SK-N-SH treated with all-trans-retinoic acid at 6 μM for 48 hours (cell line): ENCODE measurements around the gene ZNF581.
A peak's percentile ranks its signal among the peaks of the same experiment; 100 is the strongest.

ENCODE experiments used
- ATAC-seq: fragments of 200-7000 bp; cut with Tn5 transposase; 3 replicates; pipeline ENCODE4 v1.9.1; 2020; ENCODE audit warnings: mild to moderate bottlenecking, moderate library complexity
- ARNTL ChIP-seq: fragments of 450-650 bp; formaldehyde crosslinking; IDR thresholded peaks from 2 replicates; pipeline ENCODE4 v1.5.0; 2020; ENCODE audit warnings: low read depth, mild to moderate bottlenecking, moderate library complexity, borderline replicate concordance
- BACH2 ChIP-seq: fragments of 250-450 bp; sonication (Bioruptor Pico); IDR thresholded peaks from 2 replicates; pipeline ENCODE4 v1.9.0; 2021; ENCODE audit warnings: mild to moderate bottlenecking, borderline replicate concordance
- CSDC2 ChIP-seq: fragments of 250-450 bp; sonication (Bioruptor Pico); IDR thresholded peaks from 2 replicates; pipeline ENCODE4 v1.5.0; 2020; ENCODE audit warnings: mild to moderate bottlenecking, moderate library complexity
- CSRNP3 ChIP-seq: fragments of 250-450 bp; sonication (Bioruptor Pico); IDR thresholded peaks from 2 replicates; pipeline ENCODE4 v1.5.1; 2021; ENCODE audit warnings: mild to moderate bottlenecking, moderate library complexity
- ESRRG ChIP-seq: fragments of 250-450 bp; sonication (Bioruptor Pico); IDR thresholded peaks from 2 replicates; pipeline ENCODE4 v1.6.1; 2021; ENCODE audit warnings: mild to moderate bottlenecking
- ISL1 ChIP-seq: fragments of 250-450 bp; sonication (Bioruptor Pico); IDR thresholded peaks from 2 replicates; pipeline ENCODE4 v2.1.2; 2022; ENCODE audit warnings: mild to moderate bottlenecking, moderate library complexity
- OSR1 ChIP-seq: fragments of 250-450 bp; sonication (Bioruptor Pico); IDR thresholded peaks from 2 replicates; pipeline ENCODE4 v1.8.0; 2022; ENCODE audit warnings: moderate library complexity, mild to moderate bottlenecking, inconsistent platforms
- PATZ1 ChIP-seq: fragments of 250-450 bp; sonication (Bioruptor Pico); IDR thresholded peaks from 2 replicates; pipeline ENCODE4 v1.8.0; 2020; ENCODE audit warnings: mild to moderate bottlenecking, moderate library complexity, borderline replicate concordance
- POU6F1 ChIP-seq: fragments of 250-450 bp; sonication (Bioruptor Pico); IDR thresholded peaks from 2 replicates; pipeline ENCODE4 v1.8.0; 2021; ENCODE audit warnings: low read depth, mild to moderate bottlenecking, moderate library complexity, borderline replicate concordance
- RARB ChIP-seq: fragments of 250-450 bp; sonication (Bioruptor Pico); IDR thresholded peaks from 2 replicates; pipeline ENCODE4 v1.8.0; 2021; ENCODE audit warnings: mild to moderate bottlenecking, moderate library complexity
- SNAI2 ChIP-seq: fragments of 250-450 bp; sonication (Bioruptor Pico); IDR thresholded peaks from 2 replicates; pipeline ENCODE4 v1.5.0; 2020; ENCODE audit warnings: mild to moderate bottlenecking, moderate library complexity
- TOX ChIP-seq: fragments of 250-450 bp; sonication (Bioruptor Pico); IDR thresholded peaks from 2 replicates; pipeline ENCODE4 v1.8.0; 2021; ENCODE audit warnings: mild to moderate bottlenecking, moderate library complexity, borderline replicate concordance
- ZC3H10 ChIP-seq: fragments of 250-450 bp; sonication (Bioruptor Pico); IDR thresholded peaks from 2 replicates; pipeline ENCODE4 v1.5.1; 2021; ENCODE audit warnings: mild to moderate bottlenecking, moderate library complexity
- ZFP3 ChIP-seq: fragments of 250-450 bp; sonication (Bioruptor Pico); IDR thresholded peaks from 2 replicates; pipeline ENCODE4 v1.5.0; 2020; ENCODE audit warnings: mild to moderate bottlenecking, moderate library complexity
- ZFP30 ChIP-seq: fragments of 450-650 bp; formaldehyde crosslinking; IDR thresholded peaks from 2 replicates; pipeline ENCODE4 v1.5.0; 2022; ENCODE audit warnings: mild to moderate bottlenecking, moderate library complexity
- ZNF565 ChIP-seq: fragments of 450-650 bp; formaldehyde crosslinking; conservative IDR thresholded peaks from 2 replicates; pipeline ENCODE4 v1.5.0; 2020; ENCODE audit warnings: low read depth, mild to moderate bottlenecking, moderate library complexity
- ZNF70 ChIP-seq: fragments of 450-650 bp; formaldehyde crosslinking; IDR thresholded peaks from 2 replicates; pipeline ENCODE4 v1.5.0; 2020; ENCODE audit warnings: mild to moderate bottlenecking, moderate library complexity
- ZNF8 ChIP-seq: fragments of 450-650 bp; formaldehyde crosslinking; IDR thresholded peaks from 2 replicates; pipeline ENCODE4 v1.5.0; 2020; ENCODE audit warnings: mild to moderate bottlenecking, moderate library complexity
- TF ChIP-seq, protein P1 (sequence below): fragments of 250-450 bp; sonication (Bioruptor Pico); IDR thresholded peaks from 2 replicates; pipeline ENCODE4 v1.5.1; 2020; ENCODE audit warnings: low read depth, mild to moderate bottlenecking, moderate library complexity
- TF ChIP-seq, protein P2 (sequence below): fragments of 250-450 bp; sonication (Bioruptor Pico); IDR thresholded peaks from 2 replicates; pipeline ENCODE4 v1.5.0; 2020; ENCODE audit warnings: mild to moderate bottlenecking, moderate library complexity

The ZNF581 gene

DNA sequence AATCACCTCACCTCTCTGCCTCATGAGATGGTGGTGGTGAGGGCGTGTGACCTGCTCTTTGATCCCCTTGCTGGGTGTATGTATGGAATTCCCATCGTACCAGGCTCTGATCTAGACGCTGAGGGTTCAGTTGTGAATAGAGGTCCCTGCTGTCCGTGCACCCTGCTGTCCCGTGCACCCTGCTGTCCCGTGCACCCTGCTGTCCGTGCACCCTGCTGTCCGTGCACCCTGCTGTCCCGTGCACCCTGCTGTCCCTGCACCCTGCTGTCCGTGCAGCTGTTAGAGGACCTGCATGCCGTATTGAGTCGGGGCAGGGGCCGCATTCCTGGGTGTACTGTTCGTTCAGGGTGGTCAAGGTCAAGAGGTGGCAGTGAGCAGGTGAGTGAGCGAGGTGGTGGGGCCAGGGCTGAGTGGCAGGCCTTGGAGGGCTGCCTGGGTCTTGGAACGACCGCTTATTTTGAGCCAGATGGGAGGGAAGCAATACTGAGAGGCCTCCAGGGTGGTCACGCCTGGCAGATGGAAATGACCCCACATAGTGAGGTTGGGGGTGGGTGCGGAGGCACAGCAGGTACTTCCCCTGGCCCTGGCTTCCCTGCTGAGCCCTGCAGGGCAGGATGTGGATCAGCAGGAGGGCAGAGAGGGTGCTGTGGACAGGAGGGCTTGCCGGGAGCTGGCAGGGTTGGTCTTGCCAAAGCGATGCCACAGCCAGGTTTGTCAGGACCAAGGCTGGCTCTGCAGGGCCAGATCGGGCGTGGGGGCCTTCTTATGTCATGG lies 27.0 kb downstream of the ZNF581 start:
- ATAC-seq: 0 out of 3 replicates have a peak, but pooled peaks have one; percentile 12
- TF ChIP-seq CSRNP3 (no peak), CSDC2 (CRISPR knock-in tag) (no peak), ISL1 (CRISPR knock-in tag) (no peak), OSR1 (CRISPR knock-in tag) (no peak), ESRRG (no peak), PATZ1 (no peak), POU6F1 (no peak), ZC3H10 (no peak), BACH2 (CRISPR knock-in tag) (no peak), ZNF8 (CRISPR knock-in tag) (no peak), ZNF70 (no peak), ZFP30 (CRISPR knock-in tag) (no peak)
- TF ChIP-seq, protein P1, sequence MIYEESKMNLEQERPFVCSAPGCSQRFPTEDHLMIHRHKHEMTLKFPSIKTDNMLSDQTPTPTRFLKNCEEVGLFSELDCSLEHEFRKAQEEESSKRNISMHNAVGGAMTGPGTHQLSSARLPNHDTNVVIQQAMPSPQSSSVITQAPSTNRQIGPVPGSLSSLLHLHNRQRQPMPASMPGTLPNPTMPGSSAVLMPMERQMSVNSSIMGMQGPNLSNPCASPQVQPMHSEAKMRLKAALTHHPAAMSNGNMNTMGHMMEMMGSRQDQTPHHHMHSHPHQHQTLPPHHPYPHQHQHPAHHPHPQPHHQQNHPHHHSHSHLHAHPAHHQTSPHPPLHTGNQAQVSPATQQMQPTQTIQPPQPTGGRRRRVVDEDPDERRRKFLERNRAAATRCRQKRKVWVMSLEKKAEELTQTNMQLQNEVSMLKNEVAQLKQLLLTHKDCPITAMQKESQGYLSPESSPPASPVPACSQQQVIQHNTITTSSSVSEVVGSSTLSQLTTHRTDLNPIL: no peak

GRCh38 chr19:55671054-55671378 lies 27.6 kb downstream of the ZNF581 start:
- ATAC-seq: no peak

More at GRCh38 chr19:55671054-55671378, 27.6 kb downstream of the ZNF581 start:
- TF ChIP-seq POU6F1 (no peak), ZFP3 (CRISPR knock-in tag) (no peak), BACH2 (CRISPR knock-in tag) (no peak), RARB (CRISPR knock-in tag) (no peak), ZNF565 (CRISPR knock-in tag) (no peak), ISL1 (CRISPR knock-in tag) (no peak), ESRRG (no peak), TOX (CRISPR knock-in tag) (no peak), PATZ1 (no peak), ARNTL (CRISPR knock-in tag) (no peak), CSDC2 (CRISPR knock-in tag) (no peak), ZNF8 (CRISPR knock-in tag) (no peak), ZFP30 (CRISPR knock-in tag) (no peak), SNAI2 (no peak), ZC3H10 (no peak)
- TF ChIP-seq, protein P2, sequence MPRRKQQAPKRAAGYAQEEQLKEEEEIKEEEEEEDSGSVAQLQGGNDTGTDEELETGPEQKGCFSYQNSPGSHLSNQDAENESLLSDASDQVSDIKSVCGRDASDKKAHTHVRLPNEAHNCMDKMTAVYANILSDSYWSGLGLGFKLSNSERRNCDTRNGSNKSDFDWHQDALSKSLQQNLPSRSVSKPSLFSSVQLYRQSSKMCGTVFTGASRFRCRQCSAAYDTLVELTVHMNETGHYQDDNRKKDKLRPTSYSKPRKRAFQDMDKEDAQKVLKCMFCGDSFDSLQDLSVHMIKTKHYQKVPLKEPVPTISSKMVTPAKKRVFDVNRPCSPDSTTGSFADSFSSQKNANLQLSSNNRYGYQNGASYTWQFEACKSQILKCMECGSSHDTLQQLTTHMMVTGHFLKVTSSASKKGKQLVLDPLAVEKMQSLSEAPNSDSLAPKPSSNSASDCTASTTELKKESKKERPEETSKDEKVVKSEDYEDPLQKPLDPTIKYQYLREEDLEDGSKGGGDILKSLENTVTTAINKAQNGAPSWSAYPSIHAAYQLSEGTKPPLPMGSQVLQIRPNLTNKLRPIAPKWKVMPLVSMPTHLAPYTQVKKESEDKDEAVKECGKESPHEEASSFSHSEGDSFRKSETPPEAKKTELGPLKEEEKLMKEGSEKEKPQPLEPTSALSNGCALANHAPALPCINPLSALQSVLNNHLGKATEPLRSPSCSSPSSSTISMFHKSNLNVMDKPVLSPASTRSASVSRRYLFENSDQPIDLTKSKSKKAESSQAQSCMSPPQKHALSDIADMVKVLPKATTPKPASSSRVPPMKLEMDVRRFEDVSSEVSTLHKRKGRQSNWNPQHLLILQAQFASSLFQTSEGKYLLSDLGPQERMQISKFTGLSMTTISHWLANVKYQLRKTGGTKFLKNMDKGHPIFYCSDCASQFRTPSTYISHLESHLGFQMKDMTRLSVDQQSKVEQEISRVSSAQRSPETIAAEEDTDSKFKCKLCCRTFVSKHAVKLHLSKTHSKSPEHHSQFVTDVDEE (CRISPR knock-in tag): no peak
- TF ChIP-seq, protein P1: no peak
